Stimulated activated CD4-positive, alpha-beta T cell treated with anti-CD3 and anti-CD28 coated beads, Interleukin-4, amount 100 ng/mL, for 48 hours (primary cell): Measurements from ENCODE around the gene CD8B.

ENCODE experiments used
- DNase-seq, 2 donors: peaks; one replicate each; pipeline ENCODE4 v3.0.0-alpha.2; 2020; ENCODE audit warnings: low read depth in 2 of 2

CD8B gene

GRCh38 chr2:86774862-86775261 lies 86.8 kb downstream of the CD8B start:
- no peak for DNase-seq

DNA sequence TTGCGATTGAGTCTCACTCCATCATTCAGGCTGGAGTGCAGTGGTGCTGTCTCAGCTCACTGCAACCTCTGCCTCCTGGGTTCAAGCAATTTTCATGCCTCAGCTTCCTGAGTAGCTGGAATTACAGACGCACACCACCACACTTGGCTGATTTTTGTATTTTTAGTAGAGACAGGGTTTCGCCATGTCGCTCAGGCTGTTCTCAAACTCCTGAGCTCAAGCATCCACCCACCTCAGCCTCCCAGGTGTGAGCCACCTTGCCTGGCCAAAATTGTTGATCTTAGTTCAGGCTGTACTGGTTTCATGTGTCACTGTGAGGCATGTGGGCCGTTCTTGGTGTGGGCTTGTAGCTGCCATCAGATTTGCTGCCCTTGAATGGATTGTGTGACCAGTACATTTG lies 89.1 kb downstream of the CD8B start:
- no peak for DNase-seq

- DNase-seq, result no peak
Measured at GRCh38 chr2:86770816-86771301, 90.8 kb downstream of the CD8B start.

GRCh38 chr2:86769838-86770237 lies 91.8 kb downstream of the CD8B start:
- no peak for DNase-seq

GRCh38 chr2:86768189-86768949 lies 93.3 kb downstream of the CD8B start:
- DNase-seq, result no peak
